ENCODE results near the gene RNF212B. TPM values are rescaled to one million over a fixed set of nuclear protein-coding genes. Genes with fewer than 3 reads are reported as not detected.
"Not testable (repeated sequence)": the region's sequence is repeated elsewhere in the genome, so short reads cannot be mapped to it uniquely, and the experiment has no call there.

The RNF212B gene
- total and polyA plus RNA-seq, 12 donors = not detected

- H3K4me1 ChIP-seq (replicated peaks in 1 of 2) = no peaks in the 10 kb centered on the region
- 83 to 93% (median 85%) methylated on average over 7 of the region's 7 CpGs for WGBS, 4 donors
- no peaks in the 10 kb centered on the region for H3K9me3 ChIP-seq (replicated peaks in 1 of 3)
- no peak for DNase-seq
- intact Hi-C loops (cut with DNase I) = no loop called here
- TF ChIP-seq CTCF (IDR thresholded peaks at IDR 0.05) (no peak), POLR2A (IDR thresholded peaks at IDR 0.05) (no peak)
- H3K27me3 ChIP-seq = peaks cover 4% of the 10 kb centered on the region
- no peak overlapping the region for H3K27ac ChIP-seq
- H3K4me3 ChIP-seq = no peak overlapping the region
- H3K36me3 ChIP-seq (replicated peaks in 1 of 2) = no peaks in the 10 kb centered on the region
Measured at GRCh38 chr14:23209651-23210423, 27.9 kb upstream of the RNF212B start.

GRCh38 chr14:23215421-23215820, 22.3 kb upstream of the RNF212B start:
- Histone ChIP-seq H3K27ac (no peak overlapping the region), H3K36me3 (replicated peaks in 1 of 2) (no peaks in the 10 kb centered on the region), H3K27me3 (no peaks in the 10 kb centered on the region), H3K9me3 (replicated peaks in 1 of 3) (no peaks in the 10 kb centered on the region), H3K4me1 (replicated peaks in 1 of 2) (no peaks in the 10 kb centered on the region), H3K4me3 (no peak overlapping the region)
- TF ChIP-seq CTCF (IDR thresholded peaks at IDR 0.05) (no peak), POLR2A (IDR thresholded peaks at IDR 0.05) (no peak)
- no peak for DNase-seq
- WGBS, 4 donors = 83 to 97% (median 84%) methylated on average over 1 of the region's 1 CpG
- intact Hi-C loops (cut with DNase I) = no loop called here

GRCh38 chr14:23217032-23218020, 20.4 kb upstream of the RNF212B start:
- no peaks in the 10 kb centered on the region for H3K9me3 ChIP-seq (replicated peaks in 1 of 3)
- no peaks in the 10 kb centered on the region for H3K36me3 ChIP-seq (replicated peaks in 1 of 2)
- intact Hi-C loops (cut with DNase I) = no loop called here
- DNase-seq = no peak
- no peaks in the 10 kb centered on the region for H3K27me3 ChIP-seq
- H3K27ac ChIP-seq = no peak overlapping the region
- no peak overlapping the region for H3K4me3 ChIP-seq
- 87 to 94% (median 91%) methylated on average over 5 to 6 of the region's 6 CpGs for WGBS, 4 donors
- no peaks in the 10 kb centered on the region for H3K4me1 ChIP-seq (replicated peaks in 1 of 2)
- no peak for TF ChIP-seq CTCF (IDR thresholded peaks at IDR 0.05)
- no peak for TF ChIP-seq POLR2A (IDR thresholded peaks at IDR 0.05)

GRCh38 chr14:23219075-23219474, 18.7 kb upstream of the RNF212B start:
- Histone ChIP-seq H3K4me3 (no peak overlapping the region), H3K36me3 (replicated peaks in 1 of 2) (no peaks in the 10 kb centered on the region), H3K9me3 (replicated peaks in 1 of 3) (no peaks in the 10 kb centered on the region), H3K27ac (no peak overlapping the region), H3K27me3 (no peaks in the 10 kb centered on the region), H3K4me1 (replicated peaks in 1 of 2) (no peaks in the 10 kb centered on the region)
- no peak for DNase-seq
- WGBS, 4 donors = 78 to 92% (median 85%) methylated on average over 3 of the region's 3 CpGs
- intact Hi-C loops (cut with DNase I) = no loop called here
- TF ChIP-seq POLR2A (IDR thresholded peaks at IDR 0.05) (no peak), CTCF (IDR thresholded peaks at IDR 0.05) (no peak)

- H3K4me1 ChIP-seq (replicated peaks in 1 of 2); H3K36me3 ChIP-seq (replicated peaks in 1 of 2); DNase-seq; H3K27ac ChIP-seq; intact Hi-C loops (cut with DNase I); H3K27me3 ChIP-seq; H3K9me3 ChIP-seq (replicated peaks in 1 of 3); H3K4me3 ChIP-seq: not testable (repeated sequence)
- 62 to 100% (median 73%) methylated on average over 1 of the region's 1 CpG for whole genome bisulfite sequencing, 4 donors
Measured at GRCh38 chr14:23224958-23225357, 12.8 kb upstream of the RNF212B start.

Measured in adrenal gland (tissue), 12 donors.